IPS-20b (cell line): ENCODE results near the gene LTBP1.
"Not testable (repeated sequence)": the region's sequence is repeated elsewhere in the genome, so short reads cannot be mapped to it uniquely, and the experiment has no call there.

Experiments used
- H3K27ac ChIP-seq: one replicate; pipeline ENCODE4 v1.5.1; 2013; ENCODE audit warnings: low read length
- H3K27me3 ChIP-seq: 2 replicates; pipeline ENCODE4 v1.6.1; 2013; ENCODE audit warnings: mild to moderate bottlenecking, low read length, inconsistent platforms; ENCODE audit not compliant: insufficient read depth
- H3K36me3 ChIP-seq: 2 replicates; pipeline ENCODE4 v1.6.1; 2013; ENCODE audit warnings: low read depth, mild to moderate bottlenecking, inconsistent platforms, low read length, moderate library complexity; ENCODE audit not compliant: insufficient read depth
- H3K4me1 ChIP-seq: 2 replicates; pipeline ENCODE4 v1.6.1; 2013; ENCODE audit warnings: mild to moderate bottlenecking, control low read depth, inconsistent platforms, low read length, moderate library complexity; ENCODE audit not compliant: insufficient read depth
- H3K4me3 ChIP-seq: 2 replicates; pipeline ENCODE4 v1.5.1; 2013; ENCODE audit warnings: mild to moderate bottlenecking, low read length, inconsistent platforms
- H3K9ac ChIP-seq: 2 replicates; pipeline ENCODE4 v1.6.1; 2013; ENCODE audit warnings: low read depth, mild to moderate bottlenecking, inconsistent platforms, low read length, moderate library complexity
- H3K9me3 ChIP-seq: 2 replicates; pipeline ENCODE4 v1.6.1; 2013; ENCODE audit warnings: mild to moderate bottlenecking, low read depth, low read length, inconsistent platforms; ENCODE audit not compliant: insufficient read depth

Gene LTBP1

GRCh38 chr2:32919901-32920300, 26.9 kb upstream of the LTBP1 start:
- not testable (repeated sequence) for H3K36me3 ChIP-seq, H3K27me3 ChIP-seq, H3K27ac ChIP-seq, H3K9ac ChIP-seq, H3K4me3 ChIP-seq, H3K9me3 ChIP-seq, H3K4me1 ChIP-seq

- H3K36me3 ChIP-seq, H3K9ac ChIP-seq, H3K27me3 ChIP-seq, H3K4me1 ChIP-seq, H3K27ac ChIP-seq, H3K9me3 ChIP-seq, H3K4me3 ChIP-seq: not testable (repeated sequence)
Measured at GRCh38 chr2:32921486-32921885, 25.3 kb upstream of the LTBP1 start.

DNA sequence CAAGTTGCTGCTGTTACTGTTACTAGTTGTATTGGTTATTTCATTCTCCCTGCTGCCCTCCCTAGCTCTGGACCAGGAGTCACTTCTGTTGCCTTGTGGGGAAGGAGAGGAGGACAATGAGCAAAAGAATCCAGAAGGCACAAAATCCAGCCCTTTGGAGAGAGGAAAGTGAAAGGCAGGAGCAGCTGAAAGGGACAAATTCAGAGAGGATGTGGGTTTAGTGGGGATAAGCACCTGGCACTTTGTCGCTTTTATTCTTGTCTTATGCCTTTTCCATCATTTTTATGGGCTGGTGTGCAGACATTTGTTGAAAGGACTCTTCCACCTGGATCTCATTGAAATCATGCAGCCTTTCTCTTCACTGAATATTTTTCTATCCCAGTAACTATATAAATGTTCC, 24.3 kb upstream of the LTBP1 start:
- peaks cover 9% of the 10 kb centered on the region for H3K4me1 ChIP-seq
- H3K36me3 ChIP-seq = no peaks in the 10 kb centered on the region
- no peak overlapping the region for H3K4me3 ChIP-seq
- H3K27me3 ChIP-seq = no peaks in the 10 kb centered on the region
- no peak overlapping the region for H3K27ac ChIP-seq
- no peaks in the 10 kb centered on the region for H3K9me3 ChIP-seq
- H3K9ac ChIP-seq = no peak overlapping the region

- Histone ChIP-seq H3K27me3 (no peaks in the 10 kb centered on the region), H3K36me3 (no peaks in the 10 kb centered on the region), H3K4me3 (no peak overlapping the region), H3K9ac (no peak overlapping the region), H3K9me3 (no peaks in the 10 kb centered on the region), H3K27ac (no peak overlapping the region), H3K4me1 (peaks cover 9% of the 10 kb centered on the region)
Measured at GRCh38 chr2:32923109-32923508, 23.6 kb upstream of the LTBP1 start.

- no peaks in the 10 kb centered on the region for H3K9me3 ChIP-seq
- H3K9ac ChIP-seq = no peak overlapping the region
- peaks cover 9% of the 10 kb centered on the region for H3K4me1 ChIP-seq
- no peaks in the 10 kb centered on the region for H3K27me3 ChIP-seq
- H3K4me3 ChIP-seq = no peak overlapping the region
- no peaks in the 10 kb centered on the region for H3K36me3 ChIP-seq
- no peak overlapping the region for H3K27ac ChIP-seq
Measured at GRCh38 chr2:32925283-32925815, 21.4 kb upstream of the LTBP1 start.

- Histone ChIP-seq H3K27ac (no peak overlapping the region), H3K9ac (no peak overlapping the region)
Measured at GRCh38 chr2:32925976-32926707, 20.6 kb upstream of the LTBP1 start.

GRCh38 chr2:32926708-32927084, 20.1 kb upstream of the LTBP1 start:
- peaks cover 14% of the 10 kb centered on the region for H3K4me1 ChIP-seq
- H3K36me3 ChIP-seq = no peaks in the 10 kb centered on the region
- H3K9me3 ChIP-seq = no peaks in the 10 kb centered on the region
- no peak overlapping the region for H3K4me3 ChIP-seq
- no peaks in the 10 kb centered on the region for H3K27me3 ChIP-seq
- H3K9ac ChIP-seq = no peak overlapping the region
- H3K27ac ChIP-seq = no peak overlapping the region

More at GRCh38 chr2:32925976-32926707, 20.6 kb upstream of the LTBP1 start:
- H3K9me3 ChIP-seq = no peaks in the 10 kb centered on the region
- H3K27me3 ChIP-seq = no peaks in the 10 kb centered on the region
- H3K36me3 ChIP-seq = no peaks in the 10 kb centered on the region
- H3K4me3 ChIP-seq = no peak overlapping the region
- peaks cover 9% of the 10 kb centered on the region for H3K4me1 ChIP-seq

DNA sequence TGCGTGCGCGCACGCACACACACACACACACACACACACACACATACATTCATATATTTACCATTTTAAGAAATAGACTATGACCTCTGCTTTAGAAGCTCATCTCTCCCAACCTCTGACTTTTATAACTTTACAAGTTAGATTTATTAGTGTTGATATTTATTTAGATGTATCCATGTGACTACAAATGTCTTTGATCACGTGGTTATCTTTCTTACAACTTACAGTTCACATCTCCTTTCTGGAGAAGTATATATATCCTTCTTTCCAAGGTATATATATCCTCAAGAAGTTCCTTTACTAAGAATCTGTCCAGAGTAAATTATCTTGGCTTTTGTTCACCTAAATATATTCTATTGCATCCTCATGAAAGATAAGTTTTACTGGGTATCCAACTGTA, 16.3 kb upstream of the LTBP1 start:
- Histone ChIP-seq H3K4me1 (peaks cover 22% of the 10 kb centered on the region), H3K27ac (no peak overlapping the region), H3K27me3 (no peaks in the 10 kb centered on the region), H3K9me3 (no peaks in the 10 kb centered on the region), H3K36me3 (no peaks in the 10 kb centered on the region), H3K4me3 (no peak overlapping the region), H3K9ac (no peak overlapping the region)

DNA sequence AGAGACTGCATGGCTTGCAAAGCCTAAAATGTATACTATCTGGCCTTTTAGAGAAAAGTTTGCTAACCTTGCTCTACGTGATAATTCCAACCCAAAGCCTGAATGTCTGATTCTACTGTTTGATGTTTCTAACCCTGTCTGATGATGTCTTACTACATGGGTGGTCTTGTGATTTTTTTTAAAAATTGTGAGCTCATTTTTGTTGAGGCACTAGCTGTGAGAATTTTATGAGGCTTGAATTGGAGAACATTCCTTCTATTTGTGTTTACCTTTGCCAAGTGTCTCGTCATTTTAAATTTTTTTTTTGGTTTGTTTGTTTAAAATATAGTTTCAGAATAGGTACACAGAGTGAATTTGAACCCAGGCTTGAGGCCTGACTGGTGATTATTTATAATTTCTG, 15.2 kb upstream of the LTBP1 start:
- H3K4me3 ChIP-seq = peak overlapping the region; percentile 47; the same call in 1 of the 2 replicates
- peaks cover 26% of the 10 kb centered on the region for H3K4me1 ChIP-seq
- H3K9me3 ChIP-seq = no peaks in the 10 kb centered on the region
- H3K9ac ChIP-seq = peak overlapping the region; percentile 66; the same call in 1 of the 2 replicates
- no peak overlapping the region for H3K27ac ChIP-seq
- no peaks in the 10 kb centered on the region for H3K36me3 ChIP-seq
- H3K27me3 ChIP-seq = no peaks in the 10 kb centered on the region

DNA sequence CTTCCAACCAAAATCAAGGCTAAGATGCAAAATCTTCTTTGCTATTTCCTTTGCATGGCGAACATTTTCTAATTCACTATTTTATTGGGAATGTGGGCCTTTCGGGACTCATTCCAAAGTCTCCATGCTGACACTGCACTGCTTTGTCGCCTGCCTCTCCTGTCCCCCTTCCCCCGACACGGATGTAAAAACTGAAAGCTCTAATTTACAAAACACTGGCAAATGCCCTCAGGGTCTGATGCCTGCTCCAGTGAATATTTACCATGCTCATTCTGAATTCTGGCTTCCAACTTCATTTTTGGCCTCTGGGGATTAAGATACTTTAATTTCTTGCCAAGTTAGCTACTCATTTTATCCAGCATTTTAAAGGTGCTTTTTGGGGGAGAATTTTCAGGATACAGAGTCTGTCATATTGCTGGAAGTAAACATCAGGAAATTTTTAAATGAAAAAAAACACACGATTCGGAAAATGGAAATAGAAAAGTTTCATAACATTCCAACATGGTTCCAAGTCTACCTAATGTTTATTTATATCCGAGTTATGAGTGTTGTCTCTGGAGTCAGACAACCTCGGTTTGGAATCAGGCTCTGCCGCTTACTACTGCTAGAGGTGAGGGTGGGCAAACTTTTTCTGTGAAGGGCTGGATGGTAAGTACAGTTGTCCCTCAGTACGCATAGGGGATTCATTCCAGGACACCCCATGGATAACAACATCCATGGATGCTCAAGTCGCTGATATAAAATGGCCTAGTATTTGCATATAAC, 14.6 kb upstream of the LTBP1 start:
- H3K4me3 ChIP-seq = peak overlapping the region; percentile 47
- H3K9me3 ChIP-seq = no peaks in the 10 kb centered on the region
- H3K27me3 ChIP-seq = no peaks in the 10 kb centered on the region
- no peaks in the 10 kb centered on the region for H3K36me3 ChIP-seq
- H3K4me1 ChIP-seq = peaks cover 21% of the 10 kb centered on the region
- peak overlapping the region; percentile 71 for H3K27ac ChIP-seq
- peak overlapping the region; percentile 66; the same call in 1 of the 2 replicates for H3K9ac ChIP-seq

DNA sequence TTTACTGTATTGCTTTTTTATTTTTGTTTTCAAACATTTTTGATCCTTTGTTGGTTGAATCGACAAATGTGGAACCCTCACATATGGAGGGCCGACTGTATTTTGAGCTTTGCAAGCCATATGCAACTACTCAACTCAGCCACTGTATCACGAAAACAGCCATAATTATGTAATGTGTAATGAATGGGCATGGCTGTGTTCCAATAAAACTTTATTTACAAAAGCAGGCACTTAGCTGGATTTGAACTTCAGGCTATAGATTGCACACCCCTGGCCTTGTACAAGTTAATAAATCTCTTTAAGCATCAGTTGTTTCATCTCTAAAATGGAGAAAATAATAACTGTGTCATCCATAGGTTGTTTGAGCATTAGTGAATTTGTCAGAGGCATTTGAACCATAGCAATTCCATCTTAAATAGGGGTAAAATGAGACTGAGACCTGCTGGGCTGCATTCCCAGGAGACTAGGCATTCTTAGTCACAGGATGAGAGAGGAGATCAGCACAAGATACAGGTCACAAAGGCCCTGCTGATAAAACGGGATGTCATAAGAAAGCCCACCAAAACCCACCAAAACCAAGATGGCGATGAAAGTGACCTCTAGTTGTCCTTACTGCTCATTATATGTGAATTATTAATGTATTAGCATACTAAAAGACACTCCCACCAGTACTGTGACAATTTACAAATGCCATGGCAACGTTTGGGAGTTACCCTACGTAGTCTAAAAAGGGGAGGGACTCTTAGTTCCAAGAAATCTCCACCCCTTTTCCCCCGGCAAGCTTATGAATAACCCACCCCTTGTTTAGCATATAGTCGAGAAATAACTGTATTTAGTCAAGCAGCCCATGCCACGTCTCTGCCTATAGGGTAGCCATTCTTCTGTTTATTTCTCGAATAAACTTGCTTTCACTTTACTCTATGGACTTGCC, 13.7 kb upstream of the LTBP1 start:
- Histone ChIP-seq H3K27me3 (no peaks in the 10 kb centered on the region), H3K27ac (no peak overlapping the region), H3K36me3 (no peaks in the 10 kb centered on the region), H3K9ac (no peak overlapping the region), H3K4me3 (no peak overlapping the region), H3K9me3 (no peaks in the 10 kb centered on the region), H3K4me1 (peaks cover 23% of the 10 kb centered on the region; the same call in 1 of the 2 replicates)
